ENCODE measurements around the gene TSPAN2.
A peak's percentile ranks its signal among the peaks of the same experiment; 100 is the strongest.

Gene TSPAN2

DNA sequence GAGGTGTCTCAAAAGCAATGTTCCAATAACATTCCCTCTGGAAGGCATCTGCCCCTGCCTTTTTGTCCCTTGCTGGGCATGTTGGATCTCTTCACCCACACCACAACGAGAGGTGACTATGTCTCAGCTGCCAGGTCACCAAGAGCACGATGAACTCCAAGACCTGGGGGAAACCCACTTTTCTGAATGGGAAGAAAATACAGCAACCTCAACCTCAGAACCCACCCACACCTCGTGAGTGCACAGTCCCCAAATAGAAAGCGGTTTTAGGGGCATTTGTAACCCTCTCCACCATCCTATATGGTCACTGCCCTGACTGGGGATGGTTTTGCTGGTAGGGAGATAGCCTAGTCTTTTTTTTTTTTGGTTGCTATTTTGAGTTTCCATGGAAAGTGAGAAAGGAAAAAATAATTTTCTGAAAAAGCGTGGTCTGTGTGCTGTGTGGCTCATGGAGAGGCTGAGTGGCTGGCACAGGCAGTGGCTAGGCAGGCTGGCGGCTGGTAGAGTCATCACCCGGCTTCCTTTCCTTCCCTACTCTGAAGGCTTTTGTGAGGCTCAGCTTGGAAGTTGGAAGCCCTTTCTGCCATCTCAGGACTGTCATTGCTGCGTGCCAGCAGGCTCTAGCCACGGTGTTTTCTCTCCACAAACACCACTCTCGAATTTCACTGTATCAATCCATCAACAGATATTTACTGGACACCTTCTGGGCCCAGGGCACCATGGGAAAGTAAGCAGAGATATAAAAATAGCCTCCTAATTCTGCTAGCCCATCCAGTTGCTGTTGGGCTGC is 15.8 kb downstream of the TSPAN2 start:
- DNase-seq = no peak

DNA sequence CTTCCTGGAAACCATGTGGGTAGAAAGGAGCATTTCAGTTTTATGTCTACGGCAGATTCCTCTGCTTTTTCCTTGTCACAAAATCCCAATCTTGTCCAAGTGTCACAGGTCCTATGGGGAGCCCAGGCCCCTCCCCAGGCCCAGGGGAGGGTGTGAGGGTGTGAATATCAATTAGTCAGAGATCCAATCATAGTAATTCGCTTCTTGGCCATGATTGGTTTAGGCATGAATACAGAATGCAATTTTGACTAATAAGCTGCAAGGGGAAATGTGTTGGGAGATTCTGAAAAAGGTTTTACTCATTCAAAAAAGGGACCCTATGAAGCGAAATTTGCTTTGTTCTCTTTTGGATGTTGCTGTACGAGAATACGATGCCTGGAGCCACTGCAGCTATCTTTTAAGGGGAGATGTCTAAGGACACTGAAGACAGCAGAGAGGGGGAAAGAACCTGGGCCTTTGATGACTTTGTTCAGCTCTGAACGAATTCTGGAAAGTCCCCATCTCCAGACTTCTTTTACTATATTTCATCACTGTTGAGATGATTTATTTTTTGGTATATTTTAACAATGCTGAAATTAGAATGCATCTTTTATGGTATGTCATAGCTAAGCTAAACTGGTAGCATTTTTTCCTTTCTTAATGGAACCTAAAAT is 18.2 kb downstream of the TSPAN2 start:
- no peak for DNase-seq

GRCh38 chr1:115069659-115070308 is 19.5 kb downstream of the TSPAN2 start:
- DNase-seq = no peak

DNA sequence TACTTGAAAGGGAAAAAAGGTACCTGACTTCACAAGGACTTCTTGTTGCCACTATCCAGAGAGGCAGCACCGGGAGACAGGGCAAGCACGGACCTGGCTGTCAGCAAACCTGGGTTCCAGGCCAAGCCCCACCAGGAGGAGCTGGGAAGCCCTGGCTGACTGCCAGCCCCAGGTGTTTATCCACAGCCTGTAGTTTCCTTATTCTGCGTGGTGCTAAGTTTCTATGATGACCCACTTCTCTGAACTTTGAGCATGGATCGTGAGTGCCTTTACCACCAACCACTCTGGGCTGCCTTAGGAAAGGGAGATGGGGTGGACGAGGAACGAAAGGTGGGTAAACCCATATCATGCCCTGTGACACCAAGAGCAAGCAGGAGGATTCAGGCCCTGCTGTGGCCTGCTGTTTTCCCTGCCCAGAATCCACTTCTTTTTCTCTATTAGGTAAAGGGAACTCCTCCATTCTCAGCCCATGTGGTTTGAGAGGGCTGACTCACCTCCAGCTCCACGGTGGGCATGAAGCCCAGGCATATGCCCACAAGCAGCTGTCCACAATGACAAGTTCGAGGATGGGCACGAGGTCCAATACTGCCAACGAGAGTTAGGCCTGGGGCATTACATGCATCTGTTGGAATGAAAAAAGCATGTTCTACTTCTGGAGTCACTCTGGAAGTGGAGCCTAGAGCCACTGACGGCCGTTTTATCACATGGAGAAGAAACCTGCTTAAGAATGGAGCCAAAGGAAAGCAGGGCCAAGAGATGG is 20.3 kb downstream of the TSPAN2 start:
- DNase-seq = no peak

GRCh38 chr1:115067161-115067859 is 22.0 kb downstream of the TSPAN2 start:
- no peak for DNase-seq

DNA sequence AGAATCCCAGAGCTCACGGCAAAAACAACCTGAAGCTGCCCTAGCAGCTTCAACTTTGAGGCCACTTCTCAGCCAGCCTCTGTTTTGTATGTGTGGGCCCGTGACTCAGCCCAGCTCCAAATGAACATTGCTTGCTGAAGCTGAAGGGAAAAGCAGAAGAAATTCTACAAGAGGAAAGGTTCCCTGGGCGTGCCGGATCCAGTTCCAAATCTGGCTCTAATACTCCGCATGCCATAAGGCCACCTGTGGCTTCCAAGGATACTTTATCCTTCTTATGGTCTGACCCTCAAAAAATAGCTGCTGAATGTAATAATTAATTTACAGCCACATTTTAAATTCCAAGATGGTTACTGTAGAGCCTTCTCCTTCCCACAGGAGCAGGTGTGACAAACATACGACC is 24.3 kb downstream of the TSPAN2 start:
- DNase-seq = no peak

- no peak for DNase-seq
Observed at GRCh38 chr1:115064461-115064860, 24.8 kb downstream of the TSPAN2 start.

DNA sequence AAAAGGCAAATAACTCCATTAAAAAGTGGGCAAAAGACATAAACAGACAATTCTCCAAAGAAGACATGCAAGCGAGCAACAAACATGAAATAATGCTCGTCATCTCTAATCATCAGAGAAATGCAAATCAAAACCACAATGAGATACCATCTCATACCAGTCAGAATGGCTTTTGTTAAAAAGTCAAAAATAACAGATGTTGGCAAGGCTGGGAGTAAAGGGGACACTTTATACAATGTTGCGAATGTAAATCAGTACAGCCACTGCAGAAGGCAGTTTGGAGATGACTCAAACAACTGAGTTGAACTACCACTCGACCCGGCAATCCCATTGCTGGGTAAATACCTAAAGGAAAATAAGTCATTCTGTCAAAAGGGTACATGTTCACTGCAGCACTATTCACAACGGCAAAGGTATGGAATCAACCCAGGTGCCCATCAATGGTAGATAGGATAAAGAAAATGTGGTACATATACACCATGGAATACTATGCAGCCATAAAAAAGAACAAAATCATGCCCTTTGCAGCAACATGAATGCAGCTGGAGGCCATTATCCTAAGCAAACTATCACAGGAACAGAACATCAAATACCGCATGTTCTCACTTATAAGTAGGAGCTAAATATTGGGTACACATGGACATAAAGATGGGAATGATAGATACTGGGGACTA is 25.9 kb downstream of the TSPAN2 start:
- no peak for DNase-seq

GRCh38 chr1:115062542-115063004 is 26.7 kb downstream of the TSPAN2 start:
- DNase-seq = no peak

DNA sequence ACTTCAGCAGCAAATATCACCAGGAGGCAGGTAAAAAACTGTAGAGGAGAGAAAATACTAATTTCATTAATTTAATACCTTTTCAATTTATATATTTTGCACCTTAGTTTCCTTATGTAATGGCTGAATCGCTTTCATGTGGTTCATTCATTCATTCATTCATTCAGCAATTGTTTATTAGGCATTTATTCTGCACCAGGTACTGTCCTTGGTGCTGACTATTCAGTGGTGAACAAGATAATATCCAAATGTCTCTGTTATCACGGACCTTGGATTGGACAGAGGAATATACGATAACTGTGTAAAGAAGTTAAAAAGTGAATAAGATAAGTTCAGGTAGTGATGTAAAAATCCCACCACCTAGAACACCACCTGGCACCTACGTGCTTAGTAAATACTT is 28.8 kb downstream of the TSPAN2 start:
- no peak for DNase-seq

DNA sequence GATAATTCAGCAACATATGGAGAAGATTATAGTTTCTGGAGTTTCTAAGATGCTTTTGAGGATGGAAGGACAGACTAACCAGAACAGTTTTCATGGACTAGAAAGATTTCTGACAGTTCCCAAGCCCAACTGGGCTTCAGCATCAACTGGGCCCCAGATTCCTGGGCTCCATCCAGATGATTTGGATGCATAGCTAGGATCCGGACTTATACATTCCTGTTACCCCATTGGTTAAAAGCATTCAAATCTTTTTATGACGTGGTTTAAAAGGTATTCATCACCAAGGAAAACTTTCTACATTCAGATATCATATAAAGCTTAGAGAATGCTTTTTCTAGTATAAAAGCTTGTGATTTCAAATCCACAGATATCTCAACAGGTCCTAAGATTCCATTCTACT is 30.0 kb downstream of the TSPAN2 start:
- DNase-seq = no peak

- no peak for DNase-seq
Observed at GRCh38 chr1:115057661-115058254, 31.5 kb downstream of the TSPAN2 start.

DNA sequence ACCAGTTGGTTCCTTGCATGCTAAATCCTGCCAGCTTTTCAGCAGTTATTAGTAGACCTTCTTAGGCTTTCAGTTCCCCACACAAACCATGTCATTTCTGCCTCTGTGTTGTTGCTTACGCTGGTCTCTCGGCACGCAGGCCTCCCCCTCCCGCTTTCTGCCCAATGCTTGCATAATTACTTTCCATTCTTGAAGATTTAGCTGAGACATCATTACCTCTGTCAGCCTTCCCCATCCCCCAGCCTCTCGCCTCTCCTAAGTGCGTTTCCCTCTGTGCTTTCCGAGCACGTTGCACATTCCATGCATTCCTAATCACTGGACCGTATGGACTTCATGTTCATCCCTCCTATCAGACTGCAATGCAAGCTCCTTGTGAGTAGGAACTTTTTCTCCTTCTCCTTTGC is 32.9 kb downstream of the TSPAN2 start:
- DNase-seq = peak; percentile 41

GRCh38 chr1:115052454-115053083 is 36.7 kb downstream of the TSPAN2 start:
- peak; percentile 66 for DNase-seq

DNA sequence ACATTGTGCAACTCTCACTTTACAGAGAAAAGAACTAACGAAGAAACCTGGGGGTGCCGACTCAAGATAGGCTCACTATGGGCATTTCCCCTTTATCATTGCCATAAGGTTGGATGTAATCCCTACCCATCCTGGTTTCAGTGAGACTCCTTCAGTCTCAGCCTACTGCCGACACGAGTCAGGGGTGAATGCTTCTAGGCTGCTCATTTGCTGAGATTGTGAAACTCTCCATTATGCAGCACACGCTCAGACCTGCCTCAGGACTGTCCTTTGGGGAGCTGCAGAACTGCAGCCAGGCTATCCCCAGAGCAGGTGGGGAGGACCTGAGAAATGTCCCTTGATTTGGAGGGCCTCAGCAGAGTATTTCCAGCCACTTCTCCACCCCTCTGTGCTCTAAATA is 37.5 kb downstream of the TSPAN2 start:
- DNase-seq = no peak

DNA sequence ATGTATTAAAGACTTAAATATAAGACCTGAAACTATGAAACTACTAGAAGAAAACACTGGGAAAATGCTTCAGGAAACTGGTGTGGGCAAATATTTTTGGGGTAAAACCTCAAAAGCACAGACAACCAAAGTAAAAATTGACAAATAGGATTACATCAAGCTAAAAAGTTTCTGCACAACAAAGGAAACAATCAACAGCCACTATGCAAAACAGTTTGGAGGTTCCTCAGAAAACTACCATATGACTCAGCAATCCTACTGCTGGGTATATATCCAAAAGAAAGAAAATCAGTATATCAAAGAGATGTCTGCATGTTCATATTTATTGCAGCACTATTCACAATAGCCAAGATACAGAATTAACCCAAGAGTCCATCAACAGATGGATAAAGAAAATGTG is 42.6 kb downstream of the TSPAN2 start:
- DNase-seq = peak; percentile 57

- no peak for DNase-seq
Observed at GRCh38 chr1:115041654-115042053, 47.6 kb downstream of the TSPAN2 start.

DNA sequence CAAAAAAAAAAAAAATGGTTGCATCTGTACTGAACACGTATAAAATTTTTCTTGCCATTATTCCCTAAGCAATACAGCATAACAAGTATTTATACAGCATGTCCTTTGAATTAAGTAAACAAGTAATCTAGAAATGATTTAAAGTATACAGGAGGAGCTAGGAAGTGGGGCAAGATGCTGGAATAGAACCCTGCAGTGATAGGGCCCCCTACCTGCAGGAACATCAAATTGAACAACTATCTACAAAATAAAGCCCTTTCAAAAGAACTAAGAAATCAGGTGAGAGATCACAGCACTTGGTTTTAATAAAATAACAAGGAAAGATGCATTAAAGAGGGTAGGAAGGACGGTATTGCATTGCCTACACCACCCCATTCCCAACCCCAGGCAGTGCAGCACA is 48.8 kb downstream of the TSPAN2 start:
- DNase-seq = no peak

DNA sequence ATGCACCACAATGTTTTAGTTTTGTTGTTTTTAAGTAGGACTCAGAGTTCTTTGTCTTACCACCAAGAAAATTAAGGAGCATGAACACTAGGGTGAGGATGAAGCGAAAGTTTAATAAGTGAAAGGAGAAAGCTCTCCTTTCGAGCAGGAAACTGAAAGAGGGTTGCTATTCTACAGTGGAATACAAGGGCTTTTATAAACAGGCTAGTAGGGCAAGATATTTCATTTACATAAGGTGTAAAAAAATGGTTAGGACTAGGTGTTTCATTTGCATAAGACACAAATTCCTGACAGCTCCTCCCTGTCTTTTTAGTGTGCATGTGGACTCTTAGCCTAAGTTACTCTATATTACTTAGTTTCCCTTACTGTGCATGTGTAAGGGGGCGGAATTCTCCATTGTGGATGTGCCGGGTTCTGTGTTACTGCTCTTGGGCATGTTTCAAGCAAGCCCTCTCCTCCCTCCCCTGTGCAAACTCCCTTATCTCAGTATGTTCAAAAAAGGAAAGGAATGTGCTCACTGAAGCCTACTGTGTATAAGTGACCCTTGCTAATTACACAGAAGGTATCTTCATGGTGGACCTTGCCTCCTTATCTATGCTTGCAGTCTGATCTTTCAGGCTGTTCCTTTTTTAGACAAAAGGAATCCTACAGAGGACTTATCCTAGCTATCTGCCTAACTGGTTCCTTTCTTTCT is 52.3 kb downstream of the TSPAN2 start:
- no peak for DNase-seq

DNA sequence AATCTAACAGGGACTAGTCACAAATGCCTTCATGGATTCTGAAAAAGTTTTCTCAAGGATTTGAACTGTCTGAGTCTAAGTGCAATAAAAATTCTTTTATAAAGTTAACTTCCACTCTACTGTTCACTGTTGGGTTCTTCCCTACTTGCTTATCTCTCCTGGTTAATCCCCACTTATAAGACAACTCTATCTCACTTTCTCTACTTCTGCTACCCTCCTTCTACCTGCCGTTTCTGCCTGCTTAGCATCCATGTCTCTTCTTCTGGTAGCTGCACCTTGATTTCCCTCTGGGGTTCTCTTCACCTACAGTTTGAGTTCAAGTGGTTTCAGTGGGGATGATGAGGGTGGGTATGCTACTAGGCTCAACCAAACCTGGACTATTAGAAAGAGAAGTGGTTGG is 53.7 kb downstream of the TSPAN2 start:
- no peak for DNase-seq
